Camera-type eye (tissue), 1 donor: Measurements from ENCODE around the gene RHD. TPM values are rescaled to one million over a fixed set of nuclear protein-coding genes. Genes with fewer than 3 reads are reported as not detected.

Experiments used
- total RNA-seq: library from RNA; depleted of rRNA; stranded (reverse); fragments of >200 nt; gene quantifications from one replicate; pipeline ENCODE4 v1.2.3, GENCODE V29; 2014

RHD gene
- 0.49 TPM for total RNA-seq

DNA sequence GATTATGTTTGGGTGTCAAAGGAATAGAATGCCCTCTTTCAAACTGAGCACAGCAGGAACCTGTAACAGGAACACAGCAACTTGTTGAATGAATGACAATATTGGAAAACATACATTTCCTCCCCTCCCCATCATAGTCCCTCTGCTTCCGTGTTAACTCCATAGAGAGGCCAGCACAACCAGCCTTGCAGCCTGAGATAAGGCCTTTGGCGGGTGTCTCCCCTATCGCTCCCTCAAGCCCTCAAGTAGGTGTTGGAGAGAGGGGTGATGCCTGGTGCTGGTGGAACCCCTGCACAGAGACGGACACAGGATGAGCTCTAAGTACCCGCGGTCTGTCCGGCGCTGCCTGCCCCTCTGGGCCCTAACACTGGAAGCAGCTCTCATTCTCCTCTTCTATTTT, at the start of gene RHD:
Gene RHD, plus strand, starts transcription at position 272 of the 400 bp plus-strand sequence. Its CDS starts 39 bp downstream, at position 311.

DNA sequence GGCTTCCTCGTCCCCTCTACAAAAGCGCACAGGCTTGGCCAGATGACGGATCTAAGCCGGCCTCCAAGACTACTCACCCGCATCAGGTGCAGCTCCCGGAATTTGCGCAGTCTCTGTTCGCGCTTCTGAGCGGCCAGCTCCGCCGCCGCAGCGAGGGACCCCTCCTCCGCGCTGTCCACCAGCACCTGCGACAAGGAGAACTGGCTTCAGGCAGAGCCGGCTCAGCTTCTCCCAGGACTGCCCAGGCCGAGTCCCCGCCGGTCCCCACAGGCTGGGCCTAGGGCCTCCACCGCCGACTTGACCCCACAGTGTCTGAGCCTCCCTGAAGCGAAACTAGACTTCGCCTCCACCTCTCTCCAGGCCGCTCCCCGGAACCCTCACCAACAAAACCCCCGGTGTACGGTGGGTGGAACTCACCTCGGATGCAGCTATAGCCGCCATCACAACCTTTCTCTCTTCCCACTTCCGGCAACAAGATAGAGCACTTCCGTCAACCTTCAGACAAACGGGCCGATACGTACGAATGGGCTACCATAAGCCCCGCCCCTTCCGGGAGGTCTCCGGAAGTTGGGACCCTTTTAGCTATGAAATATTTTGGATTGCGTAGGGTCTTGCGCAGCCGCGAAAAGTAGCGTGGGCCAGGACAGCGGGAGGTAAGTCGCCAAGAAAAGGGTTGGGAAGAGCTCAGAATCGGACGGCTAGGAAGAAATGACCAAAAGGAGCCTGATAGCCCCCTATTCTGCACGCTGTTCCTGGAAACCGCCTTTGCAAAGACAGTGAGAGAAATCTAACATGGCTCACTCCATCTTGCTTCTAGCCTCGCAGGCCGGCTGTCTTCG, 40.1 kb upstream of the RHD start, which contains the start of gene SYF2:
Gene SYF2, minus strand, starts transcription at position 476 of the 839 bp plus-strand sequence. Its CDS starts 35 bp downstream, at position 441.

GRCh38 chr1:25247024-25247828, 25.1 kb upstream of the RHD start, which contains the start of gene RSRP1:
Gene RSRP1, minus strand, starts transcription at chr1:25247454. Its CDS starts 491 bp downstream, at chr1:25246963.

DNA sequence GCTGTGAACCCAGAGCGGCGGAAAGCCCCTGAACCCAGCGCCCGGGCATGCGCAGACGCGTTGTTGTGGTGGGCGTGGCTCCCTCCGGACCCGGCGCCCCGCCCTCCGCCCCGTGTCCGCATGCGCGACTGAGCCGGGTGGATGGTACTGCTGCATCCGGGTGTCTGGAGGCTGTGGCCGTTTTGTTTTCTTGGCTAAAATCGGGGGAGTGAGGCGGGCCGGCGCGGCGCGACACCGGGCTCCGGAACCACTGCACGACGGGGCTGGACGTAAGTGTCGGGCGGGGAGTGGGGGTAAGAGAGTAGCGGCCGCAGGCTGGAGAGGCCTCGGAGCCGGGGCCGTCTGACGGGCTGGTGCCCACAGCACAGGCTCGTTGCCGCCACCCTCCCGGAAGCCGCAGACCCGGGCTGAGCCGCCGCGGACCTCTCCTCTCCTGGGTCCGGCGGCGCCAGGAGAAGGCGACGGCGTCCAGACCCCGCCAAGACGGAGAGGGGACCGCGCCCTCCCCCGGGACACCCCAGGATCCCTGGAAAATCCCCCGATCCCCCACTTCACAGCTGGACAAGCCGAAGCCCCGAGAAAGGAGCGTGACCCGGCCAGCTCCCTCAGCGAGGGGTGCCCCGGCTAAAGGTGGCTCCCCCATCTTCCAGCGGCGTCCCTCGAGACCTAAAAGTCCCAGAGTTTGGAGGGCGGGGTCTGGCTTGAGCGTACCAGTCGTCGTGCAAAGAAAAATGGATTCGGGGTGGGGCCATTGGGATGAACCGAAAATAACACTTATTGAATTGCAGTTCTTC, 66.1 kb downstream of the RHD start, which contains the start of gene TMEM50A:
Gene TMEM50A, plus strand, starts transcription at position 147 of the 794 bp plus-strand sequence. CDS start 2,153 bp downstream, outside the sequence.

Other genes starting within 250 kb of the RHD start
- 51.0 TPM for gene SYF2, start 40.0 kb upstream of the RHD start, total RNA-seq
- 147 TPM for gene RSRP1, start 25.1 kb upstream of the RHD start, total RNA-seq
- gene TMEM50A, start 65.8 kb downstream of the RHD start, total RNA-seq, result 80.1 TPM
- 2.9 TPM for gene RHCE, start 148.3 kb downstream of the RHD start, total RNA-seq
- gene MACO1, start 158.4 kb downstream of the RHD start, total RNA-seq, result 33.5 TPM